GM12873 (cell line): ENCODE data around the gene ZNF546.

ENCODE experiments used
- CTCF ChIP-seq: IDR thresholded peaks from 2 replicates; pipeline ENCODE4 v1.5.1; 2012; ENCODE audit warnings: low read depth, mild to moderate bottlenecking, moderate library complexity, low read length, control low read depth; ENCODE audit not compliant: insufficient read depth; ENCODE audit errors: missing control alignments

Gene ZNF546

GRCh38 chr19:39974377-39975155, 22.3 kb upstream of the ZNF546 start:
- TF ChIP-seq CTCF, result no peak

- no peak for TF ChIP-seq CTCF
Measured at GRCh38 chr19:39982883-39983282, 14.0 kb upstream of the ZNF546 start.

GRCh38 chr19:39983695-39984300, 13.1 kb upstream of the ZNF546 start:
- no peak for TF ChIP-seq CTCF

- TF ChIP-seq CTCF, result no peak
Measured at GRCh38 chr19:39986643-39987042, 10.2 kb upstream of the ZNF546 start.

- no peak for TF ChIP-seq CTCF
Measured at GRCh38 chr19:39987167-39987566, 9.7 kb upstream of the ZNF546 start.

- no peak for TF ChIP-seq CTCF
Measured at GRCh38 chr19:39987596-39987995, 9.3 kb upstream of the ZNF546 start.

GRCh38 chr19:39993605-39994004, 3.3 kb upstream of the ZNF546 start:
- TF ChIP-seq CTCF, result no peak
